Tibial nerve (tissue), 3 donors: ENCODE data around the gene BCR.

Source experiments
- CTCF ChIP-seq, 5 experiments: fragments of 200-600 bp in 3 of 5; fragments of 450-650 bp in 2 of 5; sonication (generic) in 3 of 5; IDR thresholded peaks; one replicate each; pipeline ENCODE4 v1.5.1; 2016 to 2019; ENCODE audit warnings: antibody characterized with exemption in 5 of 5, mild to moderate bottlenecking in 3 of 5, moderate library complexity in 2 of 5
- POLR2A ChIP-seq, 2 donors: fragments of 450-650 bp; IDR thresholded peaks; one replicate each; pipeline ENCODE4 v1.6.1; 2017; ENCODE audit warnings: antibody characterized with exemption in 2 of 2, mild to moderate bottlenecking in 2 of 2, moderate library complexity in 2 of 2

- TF ChIP-seq POLR2A (IDR thresholded peaks at IDR 0.05) (no peak), CTCF (IDR thresholded peaks at IDR 0.05) (no peak)
These were observed 183.4 kb downstream of the BCR start for GRCh38 chr22:23363683-23364082.
